CD4-positive, CD25-positive, alpha-beta regulatory T cell (primary cell): ENCODE results near the gene BABAM2. TPM values are rescaled to one million over a fixed set of nuclear protein-coding genes. Genes with fewer than 3 reads are reported as not detected.
A peak's percentile ranks its signal among the peaks of the same experiment; 100 is the strongest.

Source experiments
- ATAC-seq, 2 donors: fragments of 150-1000 bp; cut with Tn5 transposase; one replicate each; pipeline ENCODE4 v1.10.0; 2021; ENCODE audit warnings: low read depth in 2 of 2, moderate number of reproducible peaks in 2 of 2, moderate library complexity in 1 of 2
- DNase-seq, 3 donors: peaks; one replicate each; pipeline versions ENCODE4 v3.0.0 to v3.0.0-alpha.2; 2012 to 2022; ENCODE audit warnings: mixed read lengths in 1 of 3
- H3K27ac ChIP-seq: one replicate; pipeline ENCODE4 v1.7.0; 2013; ENCODE audit warnings: mild to moderate bottlenecking, low read length; ENCODE audit not compliant: insufficient read depth, poor library complexity, severe bottlenecking
- H3K27me3 ChIP-seq: one replicate; pipeline ENCODE4 v1.7.0; 2013; ENCODE audit warnings: low read length; ENCODE audit not compliant: control insufficient read depth, insufficient read depth
- H3K36me3 ChIP-seq: one replicate; pipeline ENCODE4 v1.7.0; 2013; ENCODE audit warnings: mild to moderate bottlenecking, low read length, moderate library complexity; ENCODE audit not compliant: control insufficient read depth, insufficient read depth
- H3K4me1 ChIP-seq: 2 replicates; pipeline ENCODE4 v1.7.0; 2013; ENCODE audit warnings: mild to moderate bottlenecking, low read length; ENCODE audit not compliant: insufficient read depth, control insufficient read depth, poor library complexity, severe bottlenecking
- H3K4me3 ChIP-seq: one replicate; pipeline ENCODE4 v1.7.0; 2013; ENCODE audit warnings: low read depth, mild to moderate bottlenecking, low read length, moderate library complexity
- H3K9me3 ChIP-seq, 2 experiments: 1 replicate in 1 of 2; 2 replicates in 1 of 2; pipeline ENCODE4 v1.7.0; 2013; ENCODE audit warnings: low read length in 2 of 2, mild to moderate bottlenecking in 1 of 2, moderate library complexity in 1 of 2; ENCODE audit not compliant: control insufficient read depth in 2 of 2
- H3K27ac Mint-ChIP-seq, 3 donors: one replicate each; pipeline ENCODE4 v1.8.0; 2020 to 2022; ENCODE audit warnings: mild to moderate bottlenecking in 3 of 3, mixed read lengths in 3 of 3, moderate library complexity in 2 of 3
- H3K27me3 Mint-ChIP-seq: one replicate; pipeline ENCODE4 v1.8.0; 2022; ENCODE audit warnings: mild to moderate bottlenecking, mixed read lengths
- H3K36me3 Mint-ChIP-seq: one replicate; pipeline ENCODE4 v1.8.0; 2020; ENCODE audit warnings: mixed read lengths
- H3K4me1 Mint-ChIP-seq, 4 donors: one replicate each; pipeline ENCODE4 v1.8.0; 2020 to 2022; ENCODE audit warnings: mixed read lengths in 4 of 4, mild to moderate bottlenecking in 1 of 4
- H3K4me3 Mint-ChIP-seq, 4 donors: one replicate each; pipeline ENCODE4 v1.8.0; 2020 to 2022; ENCODE audit warnings: mild to moderate bottlenecking in 4 of 4, mixed read lengths in 4 of 4, moderate library complexity in 3 of 4
- H3K9me3 Mint-ChIP-seq, 7 donors: one replicate each; pipeline ENCODE4 v1.8.0; 2020 to 2022; ENCODE audit warnings: mixed read lengths in 7 of 7, mild to moderate bottlenecking in 3 of 7, moderate library complexity in 2 of 7
- polyA plus RNA-seq, 4 donors: library from polyadenylated mRNA; unstranded; fragments of 300-500 nt; fragmentation: Illumina TruSeq; gene quantifications; one replicate each; pipeline ENCODE4 v1.2.3, GENCODE V29; 2021
- total RNA-seq: library from RNA; stranded (reverse); gene quantifications from one replicate; pipeline ENCODE4 v1.2.3, GENCODE V29; 2022

The BABAM2 gene
- 42.9 TPM for total RNA-seq
- polyA plus RNA-seq = 10 to 100 TPM; 53.9 to 70.0 (median 58.8) TPM

- Mint-ChIP-seq H3K36me3 (peaks cover 12% of the 10 kb centered on the region), H3K27me3 (peaks cover 11% of the 10 kb centered on the region), H3K4me3 (peak within 1 kb of the TSS; percentile 96 to 98 (median 97)), H3K4me1 (peaks cover 21 to 55% (median 46%) of the 10 kb centered on the region in 4 donors), H3K9me3 (peaks cover 0 to 3% (median 0%) of the 10 kb centered on the region in 7 donors), H3K27ac (peak within 1 kb of the TSS; percentile 100)
- no peaks in the 10 kb centered on the region for H3K36me3 ChIP-seq
- peak within 1 kb of the TSS; percentile 87 for H3K4me3 ChIP-seq
- H3K27ac ChIP-seq = peak within 1 kb of the TSS; percentile 99
- peak; percentile 84 to 86 for ATAC-seq
- no peaks in the 10 kb centered on the region for H3K9me3 ChIP-seq
- no peaks in the 10 kb centered on the region for H3K27me3 ChIP-seq
- peaks cover 29% of the 10 kb centered on the region for H3K4me1 ChIP-seq
- DNase-seq = peak; percentile 83 to 93 (median 92)
Measured at GRCh38 chr2:27890146-27890923, at the start of gene BABAM2, which contains the start of gene RBKS. BABAM2 (plus strand) TSS chr2:27890729; CDS start chr2:27894557, 3,828 bp downstream. RBKS (minus strand) TSS chr2:27890387; CDS start chr2:27890345, 42 bp downstream.

GRCh38 chr2:27842894-27843293, 47.6 kb upstream of the BABAM2 start:
- H3K4me1 ChIP-seq = no peaks in the 10 kb centered on the region
- Mint-ChIP-seq H3K36me3 (no peaks in the 10 kb centered on the region), H3K9me3 (no peaks in the 10 kb centered on the region), H3K4me1 (no peaks in the 10 kb centered on the region), H3K27ac (no peak overlapping the region), H3K27me3 (peaks cover 4% of the 10 kb centered on the region), H3K4me3 (no peak overlapping the region)
- no peak overlapping the region for H3K4me3 ChIP-seq
- no peaks in the 10 kb centered on the region for H3K27me3 ChIP-seq
- DNase-seq = no peak
- ATAC-seq = no peak
- no peaks in the 10 kb centered on the region for H3K36me3 ChIP-seq
- H3K27ac ChIP-seq = no peak overlapping the region
- H3K9me3 ChIP-seq = no peaks in the 10 kb centered on the region

GRCh38 chr2:27843992-27844391, 46.5 kb upstream of the BABAM2 start:
- ATAC-seq (no peak), DNase-seq (no peak)
- H3K36me3 ChIP-seq = no peaks in the 10 kb centered on the region
- no peaks in the 10 kb centered on the region for H3K27me3 ChIP-seq
- H3K27me3 Mint-ChIP-seq = peaks cover 4% of the 10 kb centered on the region
- H3K4me1 ChIP-seq = no peaks in the 10 kb centered on the region
- no peak overlapping the region for H3K4me3 ChIP-seq
- H3K9me3 ChIP-seq = no peaks in the 10 kb centered on the region
- H3K27ac Mint-ChIP-seq = no peak overlapping the region
- no peaks in the 10 kb centered on the region for H3K36me3 Mint-ChIP-seq
- no peaks in the 10 kb centered on the region for H3K4me1 Mint-ChIP-seq
- no peak overlapping the region for H3K4me3 Mint-ChIP-seq
- no peaks in the 10 kb centered on the region for H3K9me3 Mint-ChIP-seq
- H3K27ac ChIP-seq = no peak overlapping the region

- no peaks in the 10 kb centered on the region for H3K27me3 ChIP-seq
- no peak for DNase-seq
- H3K4me3 ChIP-seq = no peak overlapping the region
- no peak overlapping the region for H3K27ac Mint-ChIP-seq
- H3K9me3 Mint-ChIP-seq = no peaks in the 10 kb centered on the region
- no peak overlapping the region for H3K4me3 Mint-ChIP-seq
- H3K27ac ChIP-seq = no peak overlapping the region
- no peaks in the 10 kb centered on the region for H3K4me1 ChIP-seq
- no peaks in the 10 kb centered on the region for H3K9me3 ChIP-seq
- H3K36me3 Mint-ChIP-seq = no peaks in the 10 kb centered on the region
- ATAC-seq = no peak
- H3K27me3 Mint-ChIP-seq = peaks cover 4% of the 10 kb centered on the region
- H3K4me1 Mint-ChIP-seq = no peaks in the 10 kb centered on the region
- H3K36me3 ChIP-seq = no peaks in the 10 kb centered on the region
Measured at GRCh38 chr2:27844821-27845255, 45.7 kb upstream of the BABAM2 start.

GRCh38 chr2:27847333-27847732, 43.2 kb upstream of the BABAM2 start:
- no peak for ATAC-seq
- no peaks in the 10 kb centered on the region for H3K9me3 Mint-ChIP-seq
- H3K27ac Mint-ChIP-seq = no peak overlapping the region
- peaks cover 0 to 5% (median 0%) of the 10 kb centered on the region in 4 donors for H3K4me1 Mint-ChIP-seq
- Histone ChIP-seq H3K9me3 (no peaks in the 10 kb centered on the region), H3K36me3 (no peaks in the 10 kb centered on the region), H3K4me3 (no peak overlapping the region), H3K27ac (no peak overlapping the region), H3K4me1 (no peaks in the 10 kb centered on the region), H3K27me3 (no peaks in the 10 kb centered on the region)
- DNase-seq = no peak
- no peak overlapping the region for H3K4me3 Mint-ChIP-seq
- no peaks in the 10 kb centered on the region for H3K27me3 Mint-ChIP-seq
- H3K36me3 Mint-ChIP-seq = no peaks in the 10 kb centered on the region

GRCh38 chr2:27849558-27850205, 40.8 kb upstream of the BABAM2 start:
- H3K27me3 ChIP-seq = no peaks in the 10 kb centered on the region
- H3K9me3 ChIP-seq = no peaks in the 10 kb centered on the region
- no peak overlapping the region for H3K4me3 ChIP-seq
- DNase-seq (no peak), ATAC-seq (no peak)
- no peaks in the 10 kb centered on the region for H3K9me3 Mint-ChIP-seq
- H3K4me3 Mint-ChIP-seq = no peak overlapping the region
- H3K27me3 Mint-ChIP-seq = no peaks in the 10 kb centered on the region
- H3K36me3 ChIP-seq = no peaks in the 10 kb centered on the region
- peak overlapping the region in 1 of 3 donors; percentile 6 for H3K27ac Mint-ChIP-seq
- peaks cover 0 to 5% (median 0%) of the 10 kb centered on the region in 4 donors for H3K4me1 Mint-ChIP-seq
- H3K27ac ChIP-seq = no peak overlapping the region
- H3K4me1 ChIP-seq = no peaks in the 10 kb centered on the region
- H3K36me3 Mint-ChIP-seq = no peaks in the 10 kb centered on the region

- DNase-seq = no peak
- H3K27me3 ChIP-seq = no peaks in the 10 kb centered on the region
- peaks cover 0 to 6% (median 0%) of the 10 kb centered on the region in 7 donors for H3K9me3 Mint-ChIP-seq
- H3K4me3 ChIP-seq = no peak overlapping the region
- H3K27ac Mint-ChIP-seq = no peak overlapping the region
- no peaks in the 10 kb centered on the region for H3K4me1 ChIP-seq
- no peaks in the 10 kb centered on the region for H3K27me3 Mint-ChIP-seq
- ATAC-seq = no peak
- H3K4me3 Mint-ChIP-seq = no peak overlapping the region
- H3K9me3 ChIP-seq = peaks cover 1% of the 10 kb centered on the region in 2 experiments
- no peak overlapping the region for H3K27ac ChIP-seq
- no peaks in the 10 kb centered on the region for H3K36me3 ChIP-seq
- peaks cover 0 to 5% (median 0%) of the 10 kb centered on the region in 4 donors for H3K4me1 Mint-ChIP-seq
- H3K36me3 Mint-ChIP-seq = peaks cover 5% of the 10 kb centered on the region
Measured at GRCh38 chr2:27852691-27853090, 37.8 kb upstream of the BABAM2 start.
